Forelimb muscle (tissue), 1 donor: ENCODE data around the gene RPH3AL. TPM values are rescaled to one million over a fixed set of nuclear protein-coding genes. Genes with fewer than 3 reads are reported as not detected.

ENCODE experiments used
- DNase-seq: peaks from one replicate; pipeline ENCODE4 v3.0.0-alpha.2; 2013; ENCODE audit warnings: low read depth
- polyA plus RNA-seq: library from polyadenylated mRNA; unstranded; fragments of 120-200 nt; gene quantifications from one replicate; pipeline ENCODE4 v1.2.1, GENCODE V29; 2013; ENCODE audit not compliant: insufficient read length

The RPH3AL gene
- 5.4 TPM for polyA plus RNA-seq

- no peak for DNase-seq
These were observed at the start of gene RPH3AL for GRCh38 chr17:352421-353212. Gene RPH3AL (minus strand): TSS chr17:352807. CDS start chr17:327543, 25,264 bp downstream.

GRCh38 chr17:400257-400656, 47.6 kb upstream of the RPH3AL start:
- DNase-seq = no peak

- DNase-seq = no peak
These were observed 44.2 kb upstream of the RPH3AL start for GRCh38 chr17:396788-397187.

- no peak for DNase-seq
These were observed 43.4 kb upstream of the RPH3AL start for GRCh38 chr17:395974-396373.

GRCh38 chr17:395179-395578, 42.6 kb upstream of the RPH3AL start:
- no peak for DNase-seq

GRCh38 chr17:394718-395095, 42.1 kb upstream of the RPH3AL start:
- no peak for DNase-seq

- no peak for DNase-seq
These were observed 41.5 kb upstream of the RPH3AL start for GRCh38 chr17:393806-394717.

- DNase-seq = no peak
These were observed 39.2 kb upstream of the RPH3AL start for GRCh38 chr17:391850-392249.

- no peak for DNase-seq
These were observed 37.4 kb upstream of the RPH3AL start for GRCh38 chr17:390025-390424.

GRCh38 chr17:388087-388486, 35.5 kb upstream of the RPH3AL start:
- no peak for DNase-seq

- DNase-seq = no peak
These were observed 33.7 kb upstream of the RPH3AL start for GRCh38 chr17:386141-386876.

- no peak for DNase-seq
These were observed 33.2 kb upstream of the RPH3AL start for GRCh38 chr17:385836-386140.

- DNase-seq = no peak
These were observed 32.7 kb upstream of the RPH3AL start for GRCh38 chr17:385178-385835.

GRCh38 chr17:384622-385177, 32.1 kb upstream of the RPH3AL start:
- no peak for DNase-seq

- DNase-seq = no peak
These were observed 31.4 kb upstream of the RPH3AL start for GRCh38 chr17:383771-384621.

- peak; percentile 89 for DNase-seq
These were observed 30.3 kb upstream of the RPH3AL start for GRCh38 chr17:382644-383533.

GRCh38 chr17:381941-382643, 29.5 kb upstream of the RPH3AL start:
- DNase-seq = no peak

- no peak for DNase-seq
These were observed 28.9 kb upstream of the RPH3AL start for GRCh38 chr17:381516-381915.
